ENCODE measurements around the gene SEMA4A.
A peak's percentile ranks its signal among the peaks of the same experiment; 100 is the strongest.

SEMA4A gene

GRCh38 chr1:156160000-156160742 is 6.8 kb downstream of the SEMA4A start (continued):
- TF ChIP-seq ZNF692 (tag by site-specific recombination; IDR thresholded peaks at IDR 0.05), result no peak
- TF ChIP-seq ZNF76 (tag by site-specific recombination; IDR thresholded peaks at IDR 0.05; ENCODE audit: borderline replicate concordance, low read depth), result no peak
- no peak for TF ChIP-seq ZNF776 (tag by site-specific recombination; IDR thresholded peaks at IDR 0.05; ENCODE audit: borderline replicate concordance)
- no peak for TF ChIP-seq ZNF362 (tag by site-specific recombination; IDR thresholded peaks at IDR 0.05)

GRCh38 chr1:156160743-156161171 is 7.4 kb downstream of the SEMA4A start:
- H3K4me1 ChIP-seq (ENCODE audit: control insufficient read depth, insufficient read depth, low read length), result no peaks in the 10 kb centered on the region
- H3K27ac ChIP-seq (ENCODE audit: extremely low read depth, low read depth, low read length), result no peak overlapping the region
- POLR2A ChIA-PET, result interaction anchor here (1.1 kb wide), 1 partner anchor 33 kb away, joined by 3 read pairs; no protein-coding TSS in a partner anchor
- H3K36me3 ChIP-seq (ENCODE audit: control insufficient read depth in 2 of 2, insufficient read depth in 1 of 2, low read length in 2 of 2), result no peaks in the 10 kb centered on the region
- no peaks in the 10 kb centered on the region for H3K9me3 ChIP-seq (ENCODE audit: control insufficient read depth, insufficient read depth, low read depth, low read length)
- H3K4me3 ChIP-seq (ENCODE audit: low read depth, low read length), result no peak overlapping the region
- CTCF ChIA-PET, result no interaction called here
- TF ChIP-seq AEBP2 (tag by site-specific recombination; IDR thresholded peaks at IDR 0.05; ENCODE audit: borderline replicate concordance) (no peak), SP2 (tag by site-specific recombination; IDR thresholded peaks at IDR 0.05) (peak; percentile 59), GLIS2 (tag by site-specific recombination; IDR thresholded peaks at IDR 0.05) (0 out of 2 replicates have a peak, but pooled peaks have one; percentile 39), ZNF266 (tag by site-specific recombination; IDR thresholded peaks at IDR 0.05; ENCODE audit: low read depth) (no peak), ZNF335 (tag by site-specific recombination; conservative IDR thresholded peaks at IDR 0.05) (peak; percentile 65), CTCF (tag by site-specific recombination; IDR thresholded peaks at IDR 0.05) (no peak), PATZ1 (tag by site-specific recombination; IDR thresholded peaks at IDR 0.05) (no peak), ZXDB (tag by site-specific recombination; IDR thresholded peaks at IDR 0.05) (0 out of 2 replicates have a peak, but pooled peaks have one; percentile 25), KLF16 (tag by site-specific recombination; IDR thresholded peaks at IDR 0.05) (no peak), ZEB2 (tag by site-specific recombination; IDR thresholded peaks at IDR 0.05) (no peak), PRDM10 (tag by site-specific recombination; IDR thresholded peaks at IDR 0.05) (peak; percentile 68)

Measured in HEK293 (cell line).